ENCODE results near the gene TRDN.

Gene TRDN

DNA sequence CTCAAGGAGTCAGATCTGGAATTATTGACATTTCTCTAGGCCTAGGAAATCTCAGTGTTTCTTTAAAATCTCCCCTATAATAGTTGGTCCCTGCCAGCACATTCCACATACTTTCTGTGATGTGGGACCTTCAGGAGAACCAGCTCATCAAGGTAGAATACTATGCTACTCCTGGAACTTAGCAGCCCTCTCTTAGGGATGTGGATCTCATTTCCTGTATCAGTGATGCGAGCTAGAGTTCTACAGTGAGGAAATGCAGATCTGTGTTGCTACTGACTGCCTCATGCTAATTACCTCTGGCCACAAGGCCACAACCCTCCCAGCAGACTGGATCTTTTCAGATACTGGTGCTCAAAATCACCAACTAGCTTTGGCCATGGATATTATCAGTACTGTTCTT is 446.9 kb downstream of the TRDN start:
- Histone ChIP-seq H3K36me3 (ENCODE audit: insufficient read depth, low read length) (no peaks in the 10 kb centered on the region), H3K79me2 (ENCODE audit: insufficient read depth, low read length) (no peaks in the 10 kb centered on the region), H3F3A (ENCODE audit: low read depth) (no peaks in the 10 kb centered on the region), H3K9me2 (replicated peaks; ENCODE audit: low read depth, low read length) (no peaks in the 10 kb centered on the region; the same call in 1 of the 2 replicates), H2AFZ (ENCODE audit: low read length) (no peak overlapping the region), H3K9me3 (ENCODE audit: insufficient read depth, low read depth, low read length) (no peaks in the 10 kb centered on the region; the same call in 1 of the 2 replicates), H3K27me3 (ENCODE audit: insufficient read depth, low read length, poor library complexity, severe bottlenecking) (no peaks in the 10 kb centered on the region), H3K9ac (ENCODE audit: low read depth, low read length, poor library complexity, severe bottlenecking) (no peak overlapping the region), H3K4me1 (ENCODE audit: insufficient read depth, low read length, poor library complexity, severe bottlenecking) (no peaks in the 10 kb centered on the region), H4K20me1 (ENCODE audit: insufficient read depth, low read length, poor library complexity, severe bottlenecking) (no peaks in the 10 kb centered on the region), H3K4me2 (ENCODE audit: low read depth, low read length, poor library complexity, severe bottlenecking) (no peak overlapping the region), H3K4me3 (ENCODE audit: low read length, poor library complexity, severe bottlenecking) (no peak overlapping the region)
- no peak for TF ChIP-seq EZH2phosphoT487 (IDR thresholded peaks at IDR 0.05; ENCODE audit: borderline replicate concordance)
- TF ChIP-seq, protein P1, sequence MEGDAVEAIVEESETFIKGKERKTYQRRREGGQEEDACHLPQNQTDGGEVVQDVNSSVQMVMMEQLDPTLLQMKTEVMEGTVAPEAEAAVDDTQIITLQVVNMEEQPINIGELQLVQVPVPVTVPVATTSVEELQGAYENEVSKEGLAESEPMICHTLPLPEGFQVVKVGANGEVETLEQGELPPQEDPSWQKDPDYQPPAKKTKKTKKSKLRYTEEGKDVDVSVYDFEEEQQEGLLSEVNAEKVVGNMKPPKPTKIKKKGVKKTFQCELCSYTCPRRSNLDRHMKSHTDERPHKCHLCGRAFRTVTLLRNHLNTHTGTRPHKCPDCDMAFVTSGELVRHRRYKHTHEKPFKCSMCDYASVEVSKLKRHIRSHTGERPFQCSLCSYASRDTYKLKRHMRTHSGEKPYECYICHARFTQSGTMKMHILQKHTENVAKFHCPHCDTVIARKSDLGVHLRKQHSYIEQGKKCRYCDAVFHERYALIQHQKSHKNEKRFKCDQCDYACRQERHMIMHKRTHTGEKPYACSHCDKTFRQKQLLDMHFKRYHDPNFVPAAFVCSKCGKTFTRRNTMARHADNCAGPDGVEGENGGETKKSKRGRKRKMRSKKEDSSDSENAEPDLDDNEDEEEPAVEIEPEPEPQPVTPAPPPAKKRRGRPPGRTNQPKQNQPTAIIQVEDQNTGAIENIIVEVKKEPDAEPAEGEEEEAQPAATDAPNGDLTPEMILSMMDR (conservative IDR thresholded peaks at IDR 0.05; ENCODE audit: low read length): no peak

DNA sequence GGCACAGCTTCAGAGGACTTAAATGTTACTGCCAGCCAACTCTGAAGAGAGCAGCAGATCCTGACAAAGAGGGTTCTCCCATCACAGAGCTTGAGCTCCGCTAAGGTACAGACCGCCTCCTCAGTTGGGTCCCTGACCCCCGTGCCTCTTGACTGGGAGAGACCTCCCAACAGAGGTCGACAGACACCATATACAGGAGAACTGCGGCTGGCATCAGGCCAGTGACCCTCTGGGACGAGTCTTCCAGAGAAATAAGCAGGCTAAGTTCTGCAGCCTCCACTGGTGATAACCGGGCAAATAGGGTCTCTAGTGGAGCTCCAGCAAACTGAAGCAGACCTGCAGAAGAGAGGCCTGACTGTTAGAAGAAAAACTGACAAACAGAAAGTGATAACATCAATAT is 453.8 kb downstream of the TRDN start:
- no peak for TF ChIP-seq EZH2phosphoT487 (IDR thresholded peaks at IDR 0.05; ENCODE audit: borderline replicate concordance)
- TF ChIP-seq, protein P1 (conservative IDR thresholded peaks at IDR 0.05; ENCODE audit: low read length): no peak
- H3K4me3 ChIP-seq (ENCODE audit: low read length, poor library complexity, severe bottlenecking): no peak overlapping the region
- no peaks in the 10 kb centered on the region for H3K79me2 ChIP-seq (ENCODE audit: insufficient read depth, low read length)
- H4K20me1 ChIP-seq (ENCODE audit: insufficient read depth, low read length, poor library complexity, severe bottlenecking): no peaks in the 10 kb centered on the region
- no peaks in the 10 kb centered on the region for H3K9me2 ChIP-seq (replicated peaks; ENCODE audit: low read depth, low read length)
- H3K36me3 ChIP-seq (ENCODE audit: insufficient read depth, low read length): no peaks in the 10 kb centered on the region
- no peaks in the 10 kb centered on the region for H3F3A ChIP-seq (ENCODE audit: low read depth)
- no peaks in the 10 kb centered on the region for H3K27me3 ChIP-seq (ENCODE audit: insufficient read depth, low read length, poor library complexity, severe bottlenecking)
- H3K4me1 ChIP-seq (ENCODE audit: insufficient read depth, low read length, poor library complexity, severe bottlenecking): no peaks in the 10 kb centered on the region
- no peak overlapping the region for H2AFZ ChIP-seq (ENCODE audit: low read length)
- H3K9me3 ChIP-seq (ENCODE audit: insufficient read depth, low read depth, low read length): no peaks in the 10 kb centered on the region; the same call in 1 of the 2 replicates
- H3K4me2 ChIP-seq (ENCODE audit: low read depth, low read length, poor library complexity, severe bottlenecking): no peak overlapping the region
- H3K9ac ChIP-seq (ENCODE audit: low read depth, low read length, poor library complexity, severe bottlenecking): no peak overlapping the region

DNA sequence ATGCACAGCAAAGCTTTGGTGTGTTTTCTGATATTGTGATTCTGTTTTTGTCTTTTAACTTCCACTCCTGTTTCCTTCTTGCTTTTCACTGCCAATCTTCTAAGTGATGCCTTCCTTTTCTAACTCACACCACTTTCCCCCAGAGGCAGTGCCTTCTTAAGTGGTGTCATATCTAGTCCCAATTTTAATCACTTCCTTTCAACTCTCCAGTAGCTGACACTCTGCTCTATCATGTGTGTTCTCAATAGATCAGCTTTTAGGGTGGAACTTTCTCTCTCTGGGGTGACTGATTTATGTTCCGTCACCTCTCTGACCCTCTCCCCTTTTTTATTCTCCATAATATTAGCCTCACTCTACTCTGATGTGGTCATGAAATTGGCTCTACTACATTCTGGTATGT is 460.0 kb downstream of the TRDN start:
- no peaks in the 10 kb centered on the region for H3K79me2 ChIP-seq (ENCODE audit: insufficient read depth, low read length)
- H3K4me3 ChIP-seq (ENCODE audit: low read length, poor library complexity, severe bottlenecking): no peak overlapping the region
- no peaks in the 10 kb centered on the region for H3K27me3 ChIP-seq (ENCODE audit: insufficient read depth, low read length, poor library complexity, severe bottlenecking)
- TF ChIP-seq EZH2phosphoT487 (IDR thresholded peaks at IDR 0.05; ENCODE audit: borderline replicate concordance): no peak
- TF ChIP-seq, protein P1 (conservative IDR thresholded peaks at IDR 0.05; ENCODE audit: low read length): no peak
- no peaks in the 10 kb centered on the region for H3K36me3 ChIP-seq (ENCODE audit: insufficient read depth, low read length)
- no peaks in the 10 kb centered on the region for H4K20me1 ChIP-seq (ENCODE audit: insufficient read depth, low read length, poor library complexity, severe bottlenecking)
- no peak overlapping the region for H3K4me2 ChIP-seq (ENCODE audit: low read depth, low read length, poor library complexity, severe bottlenecking)
- no peaks in the 10 kb centered on the region for H3F3A ChIP-seq (ENCODE audit: low read depth)
- H3K9me3 ChIP-seq (ENCODE audit: insufficient read depth, low read depth, low read length): no peaks in the 10 kb centered on the region
- no peak overlapping the region for H2AFZ ChIP-seq (ENCODE audit: low read length)
- no peaks in the 10 kb centered on the region for H3K9me2 ChIP-seq (replicated peaks; ENCODE audit: low read depth, low read length)
- no peak overlapping the region for H3K9ac ChIP-seq (ENCODE audit: low read depth, low read length, poor library complexity, severe bottlenecking)
- H3K4me1 ChIP-seq (ENCODE audit: insufficient read depth, low read length, poor library complexity, severe bottlenecking): no peaks in the 10 kb centered on the region
